K562 (cell line): Measurements from ENCODE around the gene SLC8A2. TPM values are rescaled to one million over a fixed set of nuclear protein-coding genes. Genes with fewer than 3 reads are reported as not detected.

ENCODE experiments used
- CHD2 ChIP-seq: IDR thresholded peaks from 2 replicates; pipeline ENCODE4 v1.6.1; 2011; ENCODE audit warnings: low read depth, low read length
- FOXK2 ChIP-seq, 2 experiments: fragments of 450-650 bp; IDR thresholded peaks in 1 of 2; conservative IDR thresholded peaks in 1 of 2; 2 replicates each; pipeline ENCODE4 v1.6.1; 2016; ENCODE audit warnings: low read depth in 2 of 2, mild to moderate bottlenecking in 1 of 2
- GTF2E2 ChIP-seq: fragments of 200-800 bp; sonication (Bioruptor generic); IDR thresholded peaks from 2 replicates; pipeline ENCODE4 v1.6.1; 2016; ENCODE audit warnings: missing genetic modification characterization, missing compliant biosample characterization
- HNRNPLL ChIP-seq: fragments of 200-400 bp; formaldehyde crosslinking; IDR thresholded peaks from 2 replicates; pipeline ENCODE4 v1.6.1; 2017; ENCODE audit warnings: low read length, low read depth, mild to moderate bottlenecking; ENCODE audit not compliant: poor library complexity, severe bottlenecking
- JUND ChIP-seq, 2 experiments: IDR thresholded peaks; 2 replicates in 1 of 2; 3 replicates in 1 of 2; pipeline ENCODE4 v1.6.1; 2011; ENCODE audit warnings: borderline replicate concordance in 2 of 2, low read depth in 2 of 2, low read length in 2 of 2, improper control_type of control experiment in 1 of 2, missing biosample characterization in 1 of 2, missing genetic modification characterization in 1 of 2, missing genetic modification reagents in 1 of 2
- POLR2G ChIP-seq: fragments of 200-400 bp; formaldehyde crosslinking; IDR thresholded peaks from 2 replicates; pipeline ENCODE4 v1.6.1; 2017; ENCODE audit warnings: low read depth, mild to moderate bottlenecking, antibody characterized with exemption, low read length, moderate library complexity
- POLR3G ChIP-seq: IDR thresholded peaks from 2 replicates; pipeline ENCODE4 v1.6.1; 2011; ENCODE audit not compliant: insufficient read length, insufficient replicate concordance; ENCODE audit errors: extremely low read depth
- STAG1 ChIP-seq: sonication (generic); formaldehyde crosslinking; IDR thresholded peaks from 2 replicates; pipeline ENCODE4 v1.5.0; 2020; ENCODE audit warnings: missing genetic modification reagents, borderline replicate concordance
- ZNF696 ChIP-seq: fragments of 250-450 bp; sonication (Bioruptor Pico); conservative IDR thresholded peaks from 2 replicates; pipeline ENCODE4 v1.4.0; 2020; ENCODE audit warnings: mild to moderate bottlenecking, moderate library complexity
- polyA plus RNA-seq, 8 experiments: library from polyadenylated mRNA; depleted of rRNA in 4 of 8; stranded (reverse) in 5 of 8; unstranded in 3 of 8; fragments of >200 nt; fragmentation: Nextera tagmentation in 2 of 8; fragmentation: Illumina TruSeq in 1 of 8; extraction: Ambion mirVana in 2 of 8; extraction: Trizol in 1 of 8; gene quantifications; 2 replicates each; pipeline versions ENCODE4 v1.2.1 to v1.2.3, GENCODE V29; 2011 to 2014; ENCODE audit warnings: inconsistent platforms in 1 of 8, missing spikeins in 1 of 8
- total RNA-seq, 7 experiments: library from RNA; depleted of rRNA in 6 of 7; stranded (reverse); fragments of >200 nt in 6 of 7; fragmentation: Illumina TruSeq in 2 of 7; extraction: Trizol in 2 of 7; gene quantifications; 2 replicates each; pipeline versions ENCODE4 v1.2.1 to v1.2.3, GENCODE V29; 2011 to 2021; ENCODE audit warnings: low replicate concordance in 1 of 7
- TF ChIP-seq, protein P1 (sequence below), 2 experiments: fragments of 450-650 bp in 1 of 2; sonication (generic) in 1 of 2; formaldehyde crosslinking; conservative IDR thresholded peaks; 2 replicates each; pipeline versions ENCODE4 v1.4.0 to v1.8.1; 2020 to 2022; ENCODE audit warnings: mild to moderate bottlenecking in 1 of 2, missing genetic modification reagents in 1 of 2
- TF ChIP-seq, protein P2 (sequence below): sonication (generic); formaldehyde crosslinking; IDR thresholded peaks from 2 replicates; pipeline ENCODE4 v1.8.1; 2022; ENCODE audit warnings: missing genetic modification reagents
- TF ChIP-seq, protein P3 (sequence below): sonication (generic); formaldehyde crosslinking; IDR thresholded peaks from 2 replicates; pipeline ENCODE4 v1.4.0; 2020; ENCODE audit warnings: mild to moderate bottlenecking, missing genetic modification reagents
- TF ChIP-seq, protein P4 (sequence below): fragments of 450-650 bp; formaldehyde crosslinking; IDR thresholded peaks from 2 replicates; pipeline ENCODE4 v1.4.0; 2022; ENCODE audit warnings: mild to moderate bottlenecking, moderate library complexity
- TF ChIP-seq, protein P5 (sequence below): fragments of 250-450 bp; sonication (Bioruptor Pico); IDR thresholded peaks from 2 replicates; pipeline ENCODE4 v1.4.0; 2020; ENCODE audit warnings: mild to moderate bottlenecking, moderate library complexity, borderline replicate concordance
- TF ChIP-seq, protein P6 (sequence below): fragments of 450-650 bp; formaldehyde crosslinking; IDR thresholded peaks from 2 replicates; pipeline ENCODE4 v1.4.0; 2022; ENCODE audit warnings: missing genetic modification characterization

The SLC8A2 gene
- total and polyA plus RNA-seq, 9 of the 15 experiments (the other 6 are each of a cell fraction or from before 2014, with no cell fraction given), result 0.07 to 0.66 (median 0.24) TPM; not detected in 3

DNA sequence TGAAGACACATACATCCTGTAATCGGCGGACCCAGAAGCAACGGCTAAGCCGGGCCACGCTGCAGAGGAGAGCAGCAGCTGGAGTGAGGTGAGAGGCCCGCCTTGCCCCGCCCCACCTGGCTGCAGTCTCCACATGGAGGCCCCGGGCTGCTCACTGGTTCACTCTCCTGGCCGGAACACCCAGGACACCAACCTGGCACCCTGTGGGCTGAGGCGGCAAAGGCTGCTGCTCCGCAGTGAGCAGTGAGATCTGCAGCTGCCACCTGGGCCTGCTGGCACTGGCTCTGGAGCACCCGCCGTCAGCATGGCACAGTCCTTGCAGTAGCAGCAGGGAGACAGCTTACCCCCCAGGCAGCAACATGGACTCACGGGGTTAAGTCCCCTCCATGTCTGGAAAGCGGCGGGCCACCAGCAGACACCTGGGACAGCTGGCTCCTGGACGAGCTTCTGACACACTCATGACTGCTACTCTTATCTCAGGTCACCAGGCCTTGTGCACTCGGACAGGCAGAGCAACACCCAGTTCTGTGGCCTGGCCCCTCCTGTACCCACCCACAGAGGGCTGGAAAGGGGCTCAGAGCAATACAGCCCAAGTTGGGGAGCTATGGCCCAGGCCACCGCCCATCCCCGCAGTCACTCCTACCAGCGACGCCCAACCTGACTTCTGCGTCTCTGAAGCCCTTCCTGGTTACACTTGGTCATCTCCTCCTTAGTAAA lies 25.5 kb upstream of the SLC8A2 start (continued):
- TF ChIP-seq, protein P1, sequence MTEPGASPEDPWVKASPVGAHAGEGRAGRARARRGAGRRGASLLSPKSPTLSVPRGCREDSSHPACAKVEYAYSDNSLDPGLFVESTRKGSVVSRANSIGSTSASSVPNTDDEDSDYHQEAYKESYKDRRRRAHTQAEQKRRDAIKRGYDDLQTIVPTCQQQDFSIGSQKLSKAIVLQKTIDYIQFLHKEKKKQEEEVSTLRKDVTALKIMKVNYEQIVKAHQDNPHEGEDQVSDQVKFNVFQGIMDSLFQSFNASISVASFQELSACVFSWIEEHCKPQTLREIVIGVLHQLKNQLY (CRISPR knock-in tag; conservative IDR thresholded peaks at IDR 0.05), result no peak
- TF ChIP-seq CHD2 (no peak), POLR2G (peak; percentile 36), POLR3G (no peak), GTF2E2 (tag) (no peak), STAG1 (CRISPR knock-in tag) (no peak), FOXK2 (conservative IDR thresholded peaks at IDR 0.05 in 1 of 2, IDR thresholded peaks at IDR 0.05 in 1 of 2; ENCODE audit: low read depth in 2 of 2) (peak; percentile 51 to 69; a peak in 2 of 4 replicates), ZNF696 (CRISPR knock-in tag) (no peak), HNRNPLL (no peak), JUND (IDR thresholded peaks at IDR 0.05; ENCODE audit: borderline replicate concordance, low read depth, low read length) (0 out of 2 replicates have a peak, but pooled peaks have one; percentile 33), JUND (tag; IDR thresholded peaks at IDR 0.05; ENCODE audit: borderline replicate concordance, low read depth, low read length) (peak; percentile 41; the same call in 1 of the 3 replicates)
- TF ChIP-seq, protein P2, sequence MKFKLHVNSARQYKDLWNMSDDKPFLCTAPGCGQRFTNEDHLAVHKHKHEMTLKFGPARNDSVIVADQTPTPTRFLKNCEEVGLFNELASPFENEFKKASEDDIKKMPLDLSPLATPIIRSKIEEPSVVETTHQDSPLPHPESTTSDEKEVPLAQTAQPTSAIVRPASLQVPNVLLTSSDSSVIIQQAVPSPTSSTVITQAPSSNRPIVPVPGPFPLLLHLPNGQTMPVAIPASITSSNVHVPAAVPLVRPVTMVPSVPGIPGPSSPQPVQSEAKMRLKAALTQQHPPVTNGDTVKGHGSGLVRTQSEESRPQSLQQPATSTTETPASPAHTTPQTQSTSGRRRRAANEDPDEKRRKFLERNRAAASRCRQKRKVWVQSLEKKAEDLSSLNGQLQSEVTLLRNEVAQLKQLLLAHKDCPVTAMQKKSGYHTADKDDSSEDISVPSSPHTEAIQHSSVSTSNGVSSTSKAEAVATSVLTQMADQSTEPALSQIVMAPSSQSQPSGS (CRISPR knock-in tag), result no peak
- TF ChIP-seq, protein P3, sequence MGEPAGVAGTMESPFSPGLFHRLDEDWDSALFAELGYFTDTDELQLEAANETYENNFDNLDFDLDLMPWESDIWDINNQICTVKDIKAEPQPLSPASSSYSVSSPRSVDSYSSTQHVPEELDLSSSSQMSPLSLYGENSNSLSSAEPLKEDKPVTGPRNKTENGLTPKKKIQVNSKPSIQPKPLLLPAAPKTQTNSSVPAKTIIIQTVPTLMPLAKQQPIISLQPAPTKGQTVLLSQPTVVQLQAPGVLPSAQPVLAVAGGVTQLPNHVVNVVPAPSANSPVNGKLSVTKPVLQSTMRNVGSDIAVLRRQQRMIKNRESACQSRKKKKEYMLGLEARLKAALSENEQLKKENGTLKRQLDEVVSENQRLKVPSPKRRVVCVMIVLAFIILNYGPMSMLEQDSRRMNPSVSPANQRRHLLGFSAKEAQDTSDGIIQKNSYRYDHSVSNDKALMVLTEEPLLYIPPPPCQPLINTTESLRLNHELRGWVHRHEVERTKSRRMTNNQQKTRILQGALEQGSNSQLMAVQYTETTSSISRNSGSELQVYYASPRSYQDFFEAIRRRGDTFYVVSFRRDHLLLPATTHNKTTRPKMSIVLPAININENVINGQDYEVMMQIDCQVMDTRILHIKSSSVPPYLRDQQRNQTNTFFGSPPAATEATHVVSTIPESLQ, result no peak
- TF ChIP-seq, protein P4, sequence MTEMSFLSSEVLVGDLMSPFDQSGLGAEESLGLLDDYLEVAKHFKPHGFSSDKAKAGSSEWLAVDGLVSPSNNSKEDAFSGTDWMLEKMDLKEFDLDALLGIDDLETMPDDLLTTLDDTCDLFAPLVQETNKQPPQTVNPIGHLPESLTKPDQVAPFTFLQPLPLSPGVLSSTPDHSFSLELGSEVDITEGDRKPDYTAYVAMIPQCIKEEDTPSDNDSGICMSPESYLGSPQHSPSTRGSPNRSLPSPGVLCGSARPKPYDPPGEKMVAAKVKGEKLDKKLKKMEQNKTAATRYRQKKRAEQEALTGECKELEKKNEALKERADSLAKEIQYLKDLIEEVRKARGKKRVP (CRISPR knock-in tag), result no peak
- TF ChIP-seq, protein P5, sequence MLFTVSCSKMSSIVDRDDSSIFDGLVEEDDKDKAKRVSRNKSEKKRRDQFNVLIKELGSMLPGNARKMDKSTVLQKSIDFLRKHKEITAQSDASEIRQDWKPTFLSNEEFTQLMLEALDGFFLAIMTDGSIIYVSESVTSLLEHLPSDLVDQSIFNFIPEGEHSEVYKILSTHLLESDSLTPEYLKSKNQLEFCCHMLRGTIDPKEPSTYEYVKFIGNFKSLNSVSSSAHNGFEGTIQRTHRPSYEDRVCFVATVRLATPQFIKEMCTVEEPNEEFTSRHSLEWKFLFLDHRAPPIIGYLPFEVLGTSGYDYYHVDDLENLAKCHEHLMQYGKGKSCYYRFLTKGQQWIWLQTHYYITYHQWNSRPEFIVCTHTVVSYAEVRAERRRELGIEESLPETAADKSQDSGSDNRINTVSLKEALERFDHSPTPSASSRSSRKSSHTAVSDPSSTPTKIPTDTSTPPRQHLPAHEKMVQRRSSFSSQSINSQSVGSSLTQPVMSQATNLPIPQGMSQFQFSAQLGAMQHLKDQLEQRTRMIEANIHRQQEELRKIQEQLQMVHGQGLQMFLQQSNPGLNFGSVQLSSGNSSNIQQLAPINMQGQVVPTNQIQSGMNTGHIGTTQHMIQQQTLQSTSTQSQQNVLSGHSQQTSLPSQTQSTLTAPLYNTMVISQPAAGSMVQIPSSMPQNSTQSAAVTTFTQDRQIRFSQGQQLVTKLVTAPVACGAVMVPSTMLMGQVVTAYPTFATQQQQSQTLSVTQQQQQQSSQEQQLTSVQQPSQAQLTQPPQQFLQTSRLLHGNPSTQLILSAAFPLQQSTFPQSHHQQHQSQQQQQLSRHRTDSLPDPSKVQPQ, result no peak
- TF ChIP-seq, protein P6, sequence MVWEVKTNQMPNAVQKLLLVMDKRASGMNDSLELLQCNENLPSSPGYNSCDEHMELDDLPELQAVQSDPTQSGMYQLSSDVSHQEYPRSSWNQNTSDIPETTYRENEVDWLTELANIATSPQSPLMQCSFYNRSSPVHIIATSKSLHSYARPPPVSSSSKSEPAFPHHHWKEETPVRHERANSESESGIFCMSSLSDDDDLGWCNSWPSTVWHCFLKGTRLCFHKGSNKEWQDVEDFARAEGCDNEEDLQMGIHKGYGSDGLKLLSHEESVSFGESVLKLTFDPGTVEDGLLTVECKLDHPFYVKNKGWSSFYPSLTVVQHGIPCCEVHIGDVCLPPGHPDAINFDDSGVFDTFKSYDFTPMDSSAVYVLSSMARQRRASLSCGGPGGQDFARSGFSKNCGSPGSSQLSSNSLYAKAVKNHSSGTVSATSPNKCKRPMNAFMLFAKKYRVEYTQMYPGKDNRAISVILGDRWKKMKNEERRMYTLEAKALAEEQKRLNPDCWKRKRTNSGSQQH (CRISPR knock-in tag), result no peak
